Loucy (cell line): ENCODE data around the gene POC5.

ENCODE experiments used
- EZH2phosphoT487 ChIP-seq: fragments of 200-600 bp; IDR thresholded peaks from 2 replicates; pipeline ENCODE4 v1.6.1; 2018; ENCODE audit warnings: antibody characterized with exemption, mild to moderate bottlenecking, moderate library complexity, borderline replicate concordance
- TF ChIP-seq, protein P1 (sequence below): fragments of 200-600 bp; sonication (generic); conservative IDR thresholded peaks from 2 replicates; pipeline ENCODE4 v1.5.1; 2014; ENCODE audit warnings: mild to moderate bottlenecking, antibody characterized with exemption, low read length

GRCh38 chr5:75664979-75665378 lies 52.3 kb downstream of the POC5 start:
- TF ChIP-seq, protein P1, sequence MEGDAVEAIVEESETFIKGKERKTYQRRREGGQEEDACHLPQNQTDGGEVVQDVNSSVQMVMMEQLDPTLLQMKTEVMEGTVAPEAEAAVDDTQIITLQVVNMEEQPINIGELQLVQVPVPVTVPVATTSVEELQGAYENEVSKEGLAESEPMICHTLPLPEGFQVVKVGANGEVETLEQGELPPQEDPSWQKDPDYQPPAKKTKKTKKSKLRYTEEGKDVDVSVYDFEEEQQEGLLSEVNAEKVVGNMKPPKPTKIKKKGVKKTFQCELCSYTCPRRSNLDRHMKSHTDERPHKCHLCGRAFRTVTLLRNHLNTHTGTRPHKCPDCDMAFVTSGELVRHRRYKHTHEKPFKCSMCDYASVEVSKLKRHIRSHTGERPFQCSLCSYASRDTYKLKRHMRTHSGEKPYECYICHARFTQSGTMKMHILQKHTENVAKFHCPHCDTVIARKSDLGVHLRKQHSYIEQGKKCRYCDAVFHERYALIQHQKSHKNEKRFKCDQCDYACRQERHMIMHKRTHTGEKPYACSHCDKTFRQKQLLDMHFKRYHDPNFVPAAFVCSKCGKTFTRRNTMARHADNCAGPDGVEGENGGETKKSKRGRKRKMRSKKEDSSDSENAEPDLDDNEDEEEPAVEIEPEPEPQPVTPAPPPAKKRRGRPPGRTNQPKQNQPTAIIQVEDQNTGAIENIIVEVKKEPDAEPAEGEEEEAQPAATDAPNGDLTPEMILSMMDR: no peak
- TF ChIP-seq EZH2phosphoT487: no peak
